GM19193 (cell line): ENCODE data around the gene FBXW8.

ENCODE experiments used
- POLR2A ChIP-seq: IDR thresholded peaks from 4 replicates; pipeline ENCODE4 v1.6.1; 2011; ENCODE audit not compliant: insufficient read depth, insufficient read length; ENCODE audit errors: extremely low read depth

Gene FBXW8

GRCh38 chr12:116955382-116956021 lies 44.8 kb downstream of the FBXW8 start:
- TF ChIP-seq POLR2A, result no peak

- no peak for TF ChIP-seq POLR2A
Observed at GRCh38 chr12:116958402-116959197, 47.9 kb downstream of the FBXW8 start.

GRCh38 chr12:116959198-116959460 lies 48.4 kb downstream of the FBXW8 start:
- no peak for TF ChIP-seq POLR2A

- no peak for TF ChIP-seq POLR2A
Observed at GRCh38 chr12:116959845-116960514, 49.2 kb downstream of the FBXW8 start.

GRCh38 chr12:116962197-116962596 lies 51.4 kb downstream of the FBXW8 start:
- no peak for TF ChIP-seq POLR2A

- TF ChIP-seq POLR2A, result no peak
Observed at GRCh38 chr12:116962783-116963356, 52.1 kb downstream of the FBXW8 start.

GRCh38 chr12:116964054-116965050 lies 53.6 kb downstream of the FBXW8 start:
- TF ChIP-seq POLR2A, result no peak

- TF ChIP-seq POLR2A, result no peak
Observed at GRCh38 chr12:116968986-116969385, 58.2 kb downstream of the FBXW8 start.

- no peak for TF ChIP-seq POLR2A
Observed at GRCh38 chr12:116969615-116970585, 59.1 kb downstream of the FBXW8 start.

GRCh38 chr12:116971222-116971621 lies 60.5 kb downstream of the FBXW8 start:
- no peak for TF ChIP-seq POLR2A

- TF ChIP-seq POLR2A, result no peak
Observed at GRCh38 chr12:116975779-116976393, 65.1 kb downstream of the FBXW8 start.

GRCh38 chr12:116977465-116978380 lies 67.0 kb downstream of the FBXW8 start:
- TF ChIP-seq POLR2A, result no peak
